Transverse colon (tissue), 4 donors: Measurements from ENCODE around the gene TMEM270. TPM values are rescaled to one million over a fixed set of nuclear protein-coding genes. Genes with fewer than 3 reads are reported as not detected.
A peak's percentile ranks its signal among the peaks of the same experiment; 100 is the strongest.

Experiments used
- DNase-seq: peaks from one replicate; pipeline ENCODE4 v3.0.0-alpha.2; 2019
- H3K27ac ChIP-seq, 4 donors: fragments of 200-600 bp; sonication (generic); 2 replicates each; pipeline ENCODE4 v1.5.1; 2016 to 2018; ENCODE audit warnings: inconsistent platforms in 4 of 4
- H3K27me3 ChIP-seq: fragments of 200-600 bp; sonication (generic); 2 replicates; pipeline ENCODE4 v1.5.1; 2017; ENCODE audit warnings: inconsistent platforms
- H3K36me3 ChIP-seq, 4 donors: fragments of 200-600 bp; sonication (generic); 2 replicates each; pipeline ENCODE4 v1.5.1; 2017 to 2019; ENCODE audit warnings: inconsistent platforms in 4 of 4
- H3K4me1 ChIP-seq, 4 donors: fragments of 200-600 bp; sonication (generic); 2 replicates each; pipeline ENCODE4 v1.5.1; 2017 to 2020; ENCODE audit warnings: inconsistent platforms in 4 of 4
- H3K4me3 ChIP-seq, 4 donors: fragments of 200-600 bp; sonication (generic); 1 replicate in 1 of 4; 2 replicates in 3 of 4; pipeline versions ENCODE4 v1.5.1 to v1.6.1; 2017 to 2019; ENCODE audit warnings: inconsistent platforms in 4 of 4
- H3K9me3 ChIP-seq, 2 donors: fragments of 200-600 bp; sonication (generic); 2 replicates each; pipeline ENCODE4 v1.5.1; 2017 to 2019; ENCODE audit warnings: inconsistent platforms in 2 of 2
- CTCF ChIP-seq, 5 experiments: fragments of 200-600 bp in 3 of 5; fragments of 450-650 bp in 2 of 5; sonication (generic) in 3 of 5; IDR thresholded peaks; 1 replicate in 2 of 5; 2 replicates in 3 of 5; pipeline ENCODE4 v1.5.1; 2016 to 2017; ENCODE audit warnings: antibody characterized with exemption in 5 of 5, inconsistent platforms in 3 of 5, mild to moderate bottlenecking in 2 of 5, moderate library complexity in 1 of 5
- EP300 ChIP-seq: sonication (generic); formaldehyde crosslinking; IDR thresholded peaks from one replicate; pipeline ENCODE4 v1.6.1; 2017; ENCODE audit warnings: antibody characterized with exemption, low read depth
- POLR2A ChIP-seq: fragments of 450-650 bp; IDR thresholded peaks from one replicate; pipeline ENCODE4 v1.6.1; 2016; ENCODE audit warnings: antibody characterized with exemption, mild to moderate bottlenecking, moderate library complexity
- POLR2AphosphoS5 ChIP-seq, 3 donors: sonication (generic); formaldehyde crosslinking; IDR thresholded peaks; one replicate each; pipeline ENCODE4 v1.6.1; 2016; ENCODE audit warnings: antibody characterized with exemption in 3 of 3
- WGBS, 2 donors: methylation state at CpG; one replicate each; pipeline ENCODE4 v1.1.5; 2018; ENCODE audit warnings: low coverage in 1 of 2; 5-methylcytosine and 5-hydroxymethylcytosine counted together
- in situ Hi-C, 4 donors: fragments of 200-750 bp; cut with MboI; loops; one replicate each; pipeline versions ENCODE4 v1.15.0 to v1.15.1; 2017; ENCODE audit warnings: low sequenced_read_pairs in 3 of 4, low pct_ligation_motif_present in 1 of 4, low pct_unique_long_range_greater_than_20kb in 1 of 4
- intact Hi-C: fragments of 100-400 bp; cut with DNase I; formaldehyde crosslinking; loops from one replicate; pipeline ENCODE4 v1.15.1; 2023; ENCODE audit warnings: low total_unique reads
- total RNA-seq, 4 donors: library from RNA; depleted of rRNA; stranded (reverse); fragments of >200 nt; gene quantifications; one replicate each; pipeline ENCODE4 v1.1.0, GENCODE V29; 2016

Gene TMEM270
- not detected for total RNA-seq

DNA sequence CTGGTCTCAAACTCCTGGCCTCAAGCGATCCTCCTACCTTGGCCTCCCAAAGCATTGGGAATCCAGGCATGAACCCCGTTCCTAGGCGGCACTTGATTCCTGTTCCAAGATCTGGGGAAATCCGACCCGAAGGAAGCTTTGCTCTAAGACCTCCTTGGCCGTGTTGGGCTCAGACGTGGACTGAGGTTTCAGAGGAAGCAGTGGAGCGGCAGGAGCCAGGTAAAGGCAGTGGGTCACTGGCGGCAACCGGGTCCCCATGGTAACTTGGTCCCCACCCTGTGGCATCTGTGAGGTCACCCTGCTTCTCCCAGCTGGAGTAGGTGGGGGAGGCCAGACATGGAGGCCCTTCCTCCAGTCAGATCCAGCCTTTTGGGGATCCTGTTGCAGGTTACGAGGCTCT lies at the start of gene TMEM270:
Gene TMEM270, plus strand, starts transcription at position 301 of the 400 bp plus-strand sequence. Its CDS starts 36 bp downstream, at position 337.
- intact Hi-C loops: no loop called here
- DNase-seq: no peak
- WGBS, 2 donors: 79 to 96% methylated on average over 4 to 11 of the region's 11 CpGs

GRCh38 chr7:73811760-73812168 lies 49.2 kb upstream of the TMEM270 start:
- WGBS, 2 donors: 10 to 40% methylated on average over 2 to 11 of the region's 11 CpGs
- TF ChIP-seq POLR2AphosphoS5 (IDR thresholded peaks at IDR 0.05): peak in 2 of 3 donors; percentile 31 to 54
- TF ChIP-seq CTCF (IDR thresholded peaks at IDR 0.05): peak; percentile 78 to 93 (median 89)
- no peak for TF ChIP-seq POLR2A
- DNase-seq: peak; percentile 88
- peak overlapping the region; percentile 79 to 89 (median 87) for H3K27ac ChIP-seq
- intact Hi-C loops (no loop called here), in situ Hi-C loops (loop anchor here in 1 of 4 donors (5.0 kb wide), 1 partner anchor 46 kb away; no protein-coding TSS in a partner anchor)
- peaks cover 3% of the 10 kb centered on the region for H3K27me3 ChIP-seq
- H3K9me3 ChIP-seq: no peaks in the 10 kb centered on the region
- H3K4me3 ChIP-seq: no peak overlapping the region
- no peaks in the 10 kb centered on the region for H3K36me3 ChIP-seq
- H3K4me1 ChIP-seq: peaks cover 5 to 27% (median 17%) of the 10 kb centered on the region in 4 donors

More for the DNA sequence above, at the start of gene TMEM270:
- H3K4me1 ChIP-seq: peaks cover 0 to 3% (median 2%) of the 10 kb centered on the region in 4 donors
- H3K27ac ChIP-seq: no peak within 1 kb of the TSS
- no peaks in the 10 kb centered on the region for H3K9me3 ChIP-seq
- H3K36me3 ChIP-seq: no peaks in the 10 kb centered on the region
- H3K4me3 ChIP-seq: no peak within 1 kb of the TSS
- TF ChIP-seq CTCF (IDR thresholded peaks at IDR 0.05) (no peak), POLR2AphosphoS5 (IDR thresholded peaks at IDR 0.05) (no peak), POLR2A (no peak), EP300 (no peak)
- no peaks in the 10 kb centered on the region for H3K27me3 ChIP-seq
- in situ Hi-C loops: loop anchor here in 2 of 4 donors (25.0 kb wide), 1 partner anchor 224 kb away; no protein-coding TSS in a partner anchor

DNA sequence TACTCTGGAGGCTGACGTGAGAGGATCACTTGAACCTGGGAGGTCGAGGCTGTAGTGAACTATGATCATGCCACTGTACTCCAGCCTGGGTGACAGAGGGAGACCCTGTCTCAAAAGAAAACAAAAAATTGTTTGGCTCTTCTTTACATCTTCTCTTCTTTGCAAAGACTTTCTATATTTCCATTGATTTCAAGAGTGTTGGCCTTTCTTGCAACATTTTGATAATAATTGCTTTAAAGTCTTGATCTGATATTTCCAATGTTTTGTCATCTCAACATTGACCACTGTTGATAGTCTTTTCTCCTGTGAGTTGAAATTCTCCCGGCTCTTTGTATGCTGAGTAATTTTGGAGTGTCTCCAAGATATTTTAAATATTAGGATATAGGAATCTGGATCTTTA lies 48.0 kb upstream of the TMEM270 start:
- Histone ChIP-seq H3K9me3 (no peaks in the 10 kb centered on the region), H3K36me3 (no peaks in the 10 kb centered on the region), H3K4me3 (no peak overlapping the region), H3K27ac (no peak overlapping the region), H3K27me3 (peaks cover 3% of the 10 kb centered on the region), H3K4me1 (peaks cover 5 to 27% (median 17%) of the 10 kb centered on the region in 4 donors)
- TF ChIP-seq POLR2AphosphoS5 (IDR thresholded peaks at IDR 0.05) (no peak), EP300 (no peak), CTCF (IDR thresholded peaks at IDR 0.05) (no peak), POLR2A (no peak)
- 86 to 88% methylated on average over 1 to 3 of the region's 3 CpGs for WGBS, 2 donors
- no peak for DNase-seq
- in situ Hi-C loops (loop anchor here in 1 of 4 donors (5.0 kb wide), 1 partner anchor 44 kb away; no protein-coding TSS in a partner anchor), intact Hi-C loops (no loop called here)

- in situ Hi-C loops (no loop called here), intact Hi-C loops (no loop called here)
- DNase-seq: no peak
- peaks cover 1% of the 10 kb centered on the region for H3K27me3 ChIP-seq
- no peaks in the 10 kb centered on the region for H3K36me3 ChIP-seq
- no peak overlapping the region for H3K27ac ChIP-seq
- TF ChIP-seq CTCF (IDR thresholded peaks at IDR 0.05) (no peak), POLR2A (no peak), EP300 (no peak), POLR2AphosphoS5 (IDR thresholded peaks at IDR 0.05) (no peak)
- peaks cover 3 to 17% (median 11%) of the 10 kb centered on the region in 4 donors for H3K4me1 ChIP-seq
- WGBS, 2 donors: 70 to 89% methylated on average over 2 to 8 of the region's 8 CpGs
- H3K9me3 ChIP-seq: no peaks in the 10 kb centered on the region
- no peak overlapping the region for H3K4me3 ChIP-seq
These were observed 45.5 kb upstream of the TMEM270 start for GRCh38 chr7:73815436-73815835.
